H1 (cell line): ENCODE measurements around the gene PDE1C. TPM values are rescaled to one million over a fixed set of nuclear protein-coding genes. Genes with fewer than 3 reads are reported as not detected.

Source experiments
- CBX8 ChIP-seq: fragments of 300-800, 300-1000 bp; sonication (generic); IDR thresholded peaks from 2 replicates; pipeline ENCODE4 v1.7.1; 2016; ENCODE audit warnings: low read depth, low read length, borderline replicate concordance
- CHD7 ChIP-seq: fragments of 300-600 bp; sonication (generic); IDR thresholded peaks from 2 replicates; pipeline ENCODE4 v1.7.1; 2012; ENCODE audit warnings: low read length, moderate library complexity, mild to moderate bottlenecking, inconsistent platforms; ENCODE audit not compliant: insufficient replicate concordance
- HDAC2 ChIP-seq, 2 experiments: fragments of 300-600 bp in 1 of 2; sonication (generic) in 1 of 2; IDR thresholded peaks; 2 replicates each; pipeline ENCODE4 v1.6.1; 2011 to 2012; ENCODE audit warnings: low read depth in 2 of 2, low read length in 2 of 2, mild to moderate bottlenecking in 2 of 2, moderate library complexity in 2 of 2, borderline replicate concordance in 1 of 2, inconsistent platforms in 1 of 2
- JUN ChIP-seq: IDR thresholded peaks from 2 replicates; pipeline ENCODE4 v1.6.1; 2011; ENCODE audit warnings: low read depth, mild to moderate bottlenecking, improper control_type of control experiment, low read length
- KDM1A ChIP-seq: fragments of 200-600, 300-600 bp; sonication (generic); IDR thresholded peaks from 2 replicates; pipeline ENCODE4 v1.7.1; 2016; ENCODE audit warnings: mild to moderate bottlenecking, low read length, borderline replicate concordance
- MAFK ChIP-seq: IDR thresholded peaks from 2 replicates; pipeline ENCODE4 v1.6.1; 2012; ENCODE audit warnings: low read depth, mild to moderate bottlenecking, improper control_type of control experiment, low read length
- NANOG ChIP-seq: IDR thresholded peaks from 2 replicates; pipeline ENCODE4 v1.6.1; 2011; ENCODE audit warnings: low read length, low read depth, mild to moderate bottlenecking, inconsistent platforms; ENCODE audit not compliant: insufficient read depth, poor library complexity, severe bottlenecking
- NRF1 ChIP-seq: IDR thresholded peaks from 2 replicates; pipeline ENCODE4 v1.6.1; 2011; ENCODE audit warnings: mild to moderate bottlenecking, low read depth, low read length, improper control_type of control experiment
- PHF8 ChIP-seq: fragments of 200-600 bp; sonication (generic); conservative IDR thresholded peaks from 2 replicates; pipeline ENCODE4 v1.7.1; 2012; ENCODE audit warnings: low read depth, mild to moderate bottlenecking, inconsistent platforms, low read length, moderate library complexity
- SP1 ChIP-seq: IDR thresholded peaks from 2 replicates; pipeline ENCODE4 v1.6.1; 2011; ENCODE audit warnings: low read depth, low read length
- TAF7 ChIP-seq: optimal IDR thresholded peaks from 2 replicates; pipeline ENCODE3; 2011; ENCODE audit warnings: low read depth, mild to moderate bottlenecking, inconsistent platforms, low read length, moderate library complexity, borderline replicate concordance
- TCF12 ChIP-seq: IDR thresholded peaks from 2 replicates; pipeline ENCODE4 v1.6.1; 2011; ENCODE audit warnings: low read depth, mild to moderate bottlenecking, low read length
- polyA plus RNA-seq, 7 experiments: library from polyadenylated mRNA; depleted of rRNA in 3 of 7; stranded (reverse) in 5 of 7; unstranded in 2 of 7; fragments of >200 nt in 5 of 7; fragments of 200-250 nt in 2 of 7; gene quantifications; 1 replicate in 5 of 7; 2 replicates in 1 of 7; 4 replicates in 1 of 7; pipeline versions ENCODE4 v1.2.1 to v1.2.3, GENCODE V29; 2011 to 2013; ENCODE audit warnings: missing spikeins in 2 of 7, mixed read lengths in 2 of 7
- total RNA-seq: library from RNA; stranded (reverse); fragmentation: NEBNext Ultra II Directional; extraction: Animal tissue kit (Norgen Biotek cat#: 25700); gene quantifications from 2 replicates; pipeline ENCODE4 v1.2.1, GENCODE V29; 2021

PDE1C gene
- total and polyA plus RNA-seq, 2 of the 8 experiments (the other 6 are each of a cell fraction or from before 2014, with no cell fraction given): 0.11 to 1.1 TPM

DNA sequence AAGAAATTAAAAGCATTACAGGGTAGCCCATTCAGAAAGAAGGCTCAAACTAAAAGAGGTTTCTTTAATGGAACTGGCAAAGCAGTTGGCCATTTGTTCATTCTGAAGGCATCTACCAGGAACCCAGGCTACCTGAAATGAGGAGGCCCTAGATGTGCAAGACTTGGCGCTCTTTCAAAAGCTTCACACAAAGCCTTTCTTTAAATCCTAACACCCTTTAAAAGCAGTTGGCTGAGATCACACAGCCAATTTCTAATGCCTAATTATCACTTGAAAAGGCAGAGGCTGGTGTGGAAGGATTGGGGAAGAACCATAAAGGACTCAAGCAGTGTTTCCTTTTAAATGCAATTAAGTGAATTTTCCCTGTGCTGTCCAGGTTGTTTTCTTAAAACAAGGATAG lies 360.0 kb downstream of the PDE1C start (continued):
- peak; percentile 96 for TF ChIP-seq CHD7
- no peak for TF ChIP-seq TAF7
- no peak for TF ChIP-seq MAFK
- TF ChIP-seq PHF8: no peak
- peak; percentile 94 for TF ChIP-seq NANOG
- TF ChIP-seq JUN: no peak
- no peak for TF ChIP-seq TCF12
- no peak for TF ChIP-seq NRF1
- TF ChIP-seq KDM1A: no peak
- no peak for TF ChIP-seq SP1
- no peak for TF ChIP-seq CBX8
- peak; percentile 67 to 69; a peak in 2 of 4 replicates for TF ChIP-seq HDAC2 (IDR thresholded peaks at IDR 0.05; ENCODE audit: borderline replicate concordance in 1 of 2, low read depth in 2 of 2, low read length in 2 of 2)
